HepG2 (cell line): Measurements from ENCODE around the gene FGFR3. TPM values are rescaled to one million over a fixed set of nuclear protein-coding genes. Genes with fewer than 3 reads are reported as not detected.

Experiments
- ATF7-NPFF ChIP-seq: sonication (generic); formaldehyde crosslinking; IDR thresholded peaks from 2 replicates; pipeline ENCODE4 v1.8.1; 2023; ENCODE audit warnings: mild to moderate bottlenecking, low read depth, missing genetic modification reagents, moderate library complexity
- CBX2 ChIP-seq, 2 experiments: fragments of 200-600 bp in 1 of 2; sonication (generic); formaldehyde crosslinking in 1 of 2; IDR thresholded peaks; 2 replicates each; pipeline versions ENCODE4 v1.7.0 to v1.8.1; 2018 to 2022; ENCODE audit warnings: low read depth in 2 of 2, low read length in 1 of 2, mild to moderate bottlenecking in 1 of 2, missing genetic modification reagents in 1 of 2
- FOSL2 ChIP-seq: sonication (generic); formaldehyde crosslinking; IDR thresholded peaks from 2 replicates; pipeline ENCODE4 v1.4.0; 2020; ENCODE audit warnings: missing genetic modification reagents
- FOXC1 ChIP-seq: sonication (generic); formaldehyde crosslinking; IDR thresholded peaks from 2 replicates; pipeline ENCODE4 v1.8.0; 2022; ENCODE audit warnings: mild to moderate bottlenecking, missing genetic modification reagents, borderline replicate concordance
- HNRNPLL ChIP-seq: fragments of 200-400 bp; formaldehyde crosslinking; IDR thresholded peaks from 2 replicates; pipeline ENCODE4 v1.6.1; 2017; ENCODE audit warnings: mild to moderate bottlenecking, low read depth, low read length; ENCODE audit not compliant: poor library complexity, severe bottlenecking
- HOXA3 ChIP-seq: sonication (generic); formaldehyde crosslinking; IDR thresholded peaks from 2 replicates; pipeline ENCODE4 v1.5.0; 2020; ENCODE audit warnings: missing genetic modification reagents
- MEIS1 ChIP-seq: sonication (generic); formaldehyde crosslinking; IDR thresholded peaks from 2 replicates; pipeline ENCODE4 v1.9.0; 2021; ENCODE audit warnings: mild to moderate bottlenecking, missing genetic modification reagents, moderate library complexity, borderline replicate concordance
- MEIS2 ChIP-seq: sonication (generic); formaldehyde crosslinking; IDR thresholded peaks from 2 replicates; pipeline ENCODE4 v1.9.0; 2021; ENCODE audit warnings: mild to moderate bottlenecking, missing genetic modification reagents
- NFE2L1 ChIP-seq: sonication (generic); formaldehyde crosslinking; IDR thresholded peaks from 2 replicates; pipeline ENCODE4 v1.4.0; 2020; ENCODE audit warnings: missing genetic modification reagents, mild to moderate bottlenecking, borderline replicate concordance
- NR2F6 ChIP-seq, 2 experiments: IDR thresholded peaks; 2 replicates each; pipeline ENCODE4 v1.6.1; 2016; ENCODE audit warnings: antibody characterized with exemption in 1 of 2, mild to moderate bottlenecking in 1 of 2
- PPARG ChIP-seq: conservative IDR thresholded peaks from 2 replicates; pipeline ENCODE4 v1.6.1; 2016; ENCODE audit warnings: missing biosample characterization, missing genetic modification reagents
- SRSF9 ChIP-seq: fragments of 200-400 bp; formaldehyde crosslinking; IDR thresholded peaks from 2 replicates; pipeline ENCODE4 v1.6.1; 2018; ENCODE audit warnings: borderline replicate concordance, mild to moderate bottlenecking, low read depth, low read length; ENCODE audit not compliant: insufficient read depth, poor library complexity, severe bottlenecking
- TAF15 ChIP-seq: fragments of 200-400 bp; formaldehyde crosslinking; IDR thresholded peaks from one replicate; pipeline ENCODE4 v1.6.1; 2018; ENCODE audit warnings: mild to moderate bottlenecking, low read depth, low read length; ENCODE audit not compliant: poor library complexity, severe bottlenecking
- ZFYVE20 ChIP-seq: sonication (generic); formaldehyde crosslinking; IDR thresholded peaks from 2 replicates; pipeline ENCODE4 v1.8.0; 2023; ENCODE audit warnings: low read depth, mild to moderate bottlenecking, moderate library complexity, missing genetic modification reagents, borderline replicate concordance
- ZNF136 ChIP-seq: sonication (generic); formaldehyde crosslinking; IDR thresholded peaks from 2 replicates; pipeline ENCODE4 v1.8.1; 2022; ENCODE audit warnings: low read depth, mild to moderate bottlenecking, moderate library complexity, missing genetic modification reagents
- ZNF629 ChIP-seq: sonication (generic); formaldehyde crosslinking; conservative IDR thresholded peaks from 2 replicates; pipeline ENCODE4 v1.5.0; 2020; ENCODE audit warnings: missing genetic modification reagents
- polyA plus RNA-seq, 8 experiments: library from polyadenylated mRNA; depleted of rRNA in 3 of 8; stranded (reverse) in 7 of 8; unstranded in 1 of 8; fragments of >200 nt; fragmentation: Illumina TruSeq in 4 of 8; extraction: Trizol in 4 of 8; gene quantifications; 2 replicates each; pipeline versions ENCODE4 v1.2.1 to v1.2.3, GENCODE V29; 2011 to 2016; ENCODE audit warnings: low read depth in 4 of 8, missing spikeins in 1 of 8, mixed read lengths in 1 of 8; ENCODE audit not compliant: insufficient read depth in 1 of 8
- total RNA-seq, 5 experiments: library from RNA; depleted of rRNA; stranded (reverse); fragments of >200 nt; fragmentation: Illumina TruSeq; extraction: Trizol; gene quantifications; 2 replicates each; pipeline ENCODE4 v1.2.3, GENCODE V29; 2016; ENCODE audit warnings: low read depth in 1 of 5
- TF ChIP-seq, protein P1 (sequence below), 2 experiments: IDR thresholded peaks; 2 replicates each; pipeline ENCODE4 v1.6.1; 2011 to 2012; ENCODE audit warnings: low read length in 2 of 2, borderline replicate concordance in 1 of 2, low read depth in 1 of 2, mild to moderate bottlenecking in 1 of 2, moderate library complexity in 1 of 2
- TF ChIP-seq, protein P2 (sequence below): sonication (generic); formaldehyde crosslinking; IDR thresholded peaks from 2 replicates; pipeline ENCODE4 v1.9.0; 2021; ENCODE audit warnings: missing genetic modification reagents, mild to moderate bottlenecking, borderline replicate concordance
- TF ChIP-seq, protein P3 (sequence below): sonication (generic); formaldehyde crosslinking; IDR thresholded peaks from 2 replicates; pipeline ENCODE4 v1.5.0; 2020; ENCODE audit warnings: missing genetic modification reagents
- TF ChIP-seq, protein P4 (sequence below): sonication (generic); formaldehyde crosslinking; IDR thresholded peaks from 2 replicates; pipeline ENCODE4 v1.5.0; 2020; ENCODE audit warnings: missing genetic modification reagents

FGFR3 gene
- total and polyA plus RNA-seq, 2 of the 13 experiments (the other 11 are each of a cell fraction or from before 2014, with no cell fraction given), result 103 to 109 TPM

DNA sequence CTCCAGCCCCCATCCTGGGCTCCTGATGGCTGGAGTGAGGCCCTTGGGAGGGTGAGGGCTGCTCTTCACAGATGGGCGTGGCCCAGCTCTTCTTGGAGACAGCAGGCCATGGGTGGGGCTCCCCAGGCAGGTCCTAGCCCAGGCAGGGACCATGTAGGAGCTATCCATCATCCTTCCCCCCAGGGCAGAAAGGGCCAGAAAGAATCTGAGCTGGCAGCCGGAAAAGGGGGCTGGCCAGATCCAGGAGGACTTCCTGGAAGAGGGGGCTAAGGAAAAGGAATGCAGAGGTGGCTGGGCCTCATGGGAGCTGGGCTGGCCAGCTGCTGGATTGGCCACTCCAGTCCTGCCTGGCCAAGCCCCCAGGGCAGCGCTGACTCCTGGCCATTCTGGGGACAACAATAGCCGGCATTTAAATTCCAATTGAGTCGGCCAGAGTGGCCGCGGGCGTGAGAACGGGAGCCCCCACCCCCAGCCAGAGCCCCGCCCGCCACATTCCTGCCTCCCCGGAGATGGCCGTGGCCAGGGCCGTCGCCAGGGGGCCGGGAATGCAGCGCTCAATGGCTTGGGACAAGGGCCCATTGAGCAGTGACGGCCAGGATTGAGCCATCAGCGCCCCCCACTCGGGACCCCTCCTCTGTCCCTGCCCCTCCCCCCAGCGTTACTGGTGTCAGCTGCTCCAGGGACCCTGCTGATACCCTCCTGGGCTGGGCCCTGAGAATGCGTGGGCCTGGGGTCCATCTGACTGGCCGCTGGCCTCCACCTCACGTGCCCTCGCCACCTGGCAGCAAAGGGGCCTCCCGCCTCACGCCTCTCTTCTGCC, 15.1 kb upstream of the FGFR3 start (continued):
- TF ChIP-seq, protein P1, sequence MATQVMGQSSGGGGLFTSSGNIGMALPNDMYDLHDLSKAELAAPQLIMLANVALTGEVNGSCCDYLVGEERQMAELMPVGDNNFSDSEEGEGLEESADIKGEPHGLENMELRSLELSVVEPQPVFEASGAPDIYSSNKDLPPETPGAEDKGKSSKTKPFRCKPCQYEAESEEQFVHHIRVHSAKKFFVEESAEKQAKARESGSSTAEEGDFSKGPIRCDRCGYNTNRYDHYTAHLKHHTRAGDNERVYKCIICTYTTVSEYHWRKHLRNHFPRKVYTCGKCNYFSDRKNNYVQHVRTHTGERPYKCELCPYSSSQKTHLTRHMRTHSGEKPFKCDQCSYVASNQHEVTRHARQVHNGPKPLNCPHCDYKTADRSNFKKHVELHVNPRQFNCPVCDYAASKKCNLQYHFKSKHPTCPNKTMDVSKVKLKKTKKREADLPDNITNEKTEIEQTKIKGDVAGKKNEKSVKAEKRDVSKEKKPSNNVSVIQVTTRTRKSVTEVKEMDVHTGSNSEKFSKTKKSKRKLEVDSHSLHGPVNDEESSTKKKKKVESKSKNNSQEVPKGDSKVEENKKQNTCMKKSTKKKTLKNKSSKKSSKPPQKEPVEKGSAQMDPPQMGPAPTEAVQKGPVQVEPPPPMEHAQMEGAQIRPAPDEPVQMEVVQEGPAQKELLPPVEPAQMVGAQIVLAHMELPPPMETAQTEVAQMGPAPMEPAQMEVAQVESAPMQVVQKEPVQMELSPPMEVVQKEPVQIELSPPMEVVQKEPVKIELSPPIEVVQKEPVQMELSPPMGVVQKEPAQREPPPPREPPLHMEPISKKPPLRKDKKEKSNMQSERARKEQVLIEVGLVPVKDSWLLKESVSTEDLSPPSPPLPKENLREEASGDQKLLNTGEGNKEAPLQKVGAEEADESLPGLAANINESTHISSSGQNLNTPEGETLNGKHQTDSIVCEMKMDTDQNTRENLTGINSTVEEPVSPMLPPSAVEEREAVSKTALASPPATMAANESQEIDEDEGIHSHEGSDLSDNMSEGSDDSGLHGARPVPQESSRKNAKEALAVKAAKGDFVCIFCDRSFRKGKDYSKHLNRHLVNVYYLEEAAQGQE (IDR thresholded peaks at IDR 0.05; ENCODE audit: borderline replicate concordance in 1 of 2, low read depth in 1 of 2, low read length in 2 of 2), result no peak
- TF ChIP-seq CBX2 (IDR thresholded peaks at IDR 0.05; ENCODE audit: low read depth, low read length) (no peak), CBX2 (CRISPR knock-in tag; IDR thresholded peaks at IDR 0.05; ENCODE audit: low read depth) (no peak), ZFYVE20 (CRISPR knock-in tag) (no peak), TAF15 (no peak), MEIS2 (no peak; the same call in 1 of the 2 replicates), ZNF136 (CRISPR knock-in tag) (no peak), PPARG (CRISPR knock-in tag) (0 out of 2 replicates have a peak, but pooled peaks have one; percentile 7), MEIS1 (CRISPR knock-in tag) (no peak), ZNF629 (CRISPR knock-in tag) (no peak), HNRNPLL (no peak), NR2F6 (IDR thresholded peaks at IDR 0.05) (no peak), NR2F6 (CRISPR knock-in tag; IDR thresholded peaks at IDR 0.05) (peak; percentile 63; the same call in 1 of the 2 replicates), SRSF9 (no peak), FOXC1 (CRISPR knock-in tag) (peak; percentile 41; the same call in 1 of the 2 replicates), HOXA3 (CRISPR knock-in tag) (peak; percentile 55; the same call in 1 of the 2 replicates), NFE2L1 (CRISPR knock-in tag) (no peak), ATF7-NPFF (CRISPR knock-in tag) (no peak), FOSL2 (no peak)
- TF ChIP-seq, protein P2, sequence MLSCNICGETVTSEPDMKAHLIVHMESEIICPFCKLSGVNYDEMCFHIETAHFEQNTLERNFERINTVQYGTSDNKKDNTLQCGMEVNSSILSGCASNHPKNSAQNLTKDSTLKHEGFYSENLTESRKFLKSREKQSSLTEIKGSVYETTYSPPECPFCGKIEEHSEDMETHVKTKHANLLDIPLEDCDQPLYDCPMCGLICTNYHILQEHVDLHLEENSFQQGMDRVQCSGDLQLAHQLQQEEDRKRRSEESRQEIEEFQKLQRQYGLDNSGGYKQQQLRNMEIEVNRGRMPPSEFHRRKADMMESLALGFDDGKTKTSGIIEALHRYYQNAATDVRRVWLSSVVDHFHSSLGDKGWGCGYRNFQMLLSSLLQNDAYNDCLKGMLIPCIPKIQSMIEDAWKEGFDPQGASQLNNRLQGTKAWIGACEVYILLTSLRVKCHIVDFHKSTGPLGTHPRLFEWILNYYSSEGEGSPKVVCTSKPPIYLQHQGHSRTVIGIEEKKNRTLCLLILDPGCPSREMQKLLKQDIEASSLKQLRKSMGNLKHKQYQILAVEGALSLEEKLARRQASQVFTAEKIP (CRISPR knock-in tag), result no peak
- TF ChIP-seq, protein P3, sequence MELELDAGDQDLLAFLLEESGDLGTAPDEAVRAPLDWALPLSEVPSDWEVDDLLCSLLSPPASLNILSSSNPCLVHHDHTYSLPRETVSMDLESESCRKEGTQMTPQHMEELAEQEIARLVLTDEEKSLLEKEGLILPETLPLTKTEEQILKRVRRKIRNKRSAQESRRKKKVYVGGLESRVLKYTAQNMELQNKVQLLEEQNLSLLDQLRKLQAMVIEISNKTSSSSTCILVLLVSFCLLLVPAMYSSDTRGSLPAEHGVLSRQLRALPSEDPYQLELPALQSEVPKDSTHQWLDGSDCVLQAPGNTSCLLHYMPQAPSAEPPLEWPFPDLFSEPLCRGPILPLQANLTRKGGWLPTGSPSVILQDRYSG (CRISPR knock-in tag), result 0 out of 2 replicates have a peak, but pooled peaks have one; percentile 72
- TF ChIP-seq, protein P4, sequence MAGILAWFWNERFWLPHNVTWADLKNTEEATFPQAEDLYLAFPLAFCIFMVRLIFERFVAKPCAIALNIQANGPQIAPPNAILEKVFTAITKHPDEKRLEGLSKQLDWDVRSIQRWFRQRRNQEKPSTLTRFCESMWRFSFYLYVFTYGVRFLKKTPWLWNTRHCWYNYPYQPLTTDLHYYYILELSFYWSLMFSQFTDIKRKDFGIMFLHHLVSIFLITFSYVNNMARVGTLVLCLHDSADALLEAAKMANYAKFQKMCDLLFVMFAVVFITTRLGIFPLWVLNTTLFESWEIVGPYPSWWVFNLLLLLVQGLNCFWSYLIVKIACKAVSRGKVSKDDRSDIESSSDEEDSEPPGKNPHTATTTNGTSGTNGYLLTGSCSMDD (CRISPR knock-in tag), result no peak
